Activated CD8-positive, alpha-beta memory T cell treated with anti-CD3 and anti-CD28 coated beads, Interleukin-2, amount 50 U/mL, for 4 hours (primary cell): ENCODE data around the gene BRMS1.
"Not testable (repeated sequence)": the region's sequence is repeated elsewhere in the genome, so short reads cannot be mapped to it uniquely, and the experiment has no call there.

Source experiments
- DNase-seq: peaks from one replicate; pipeline ENCODE4 v3.0.0-alpha.2; 2020

The BRMS1 gene

DNA sequence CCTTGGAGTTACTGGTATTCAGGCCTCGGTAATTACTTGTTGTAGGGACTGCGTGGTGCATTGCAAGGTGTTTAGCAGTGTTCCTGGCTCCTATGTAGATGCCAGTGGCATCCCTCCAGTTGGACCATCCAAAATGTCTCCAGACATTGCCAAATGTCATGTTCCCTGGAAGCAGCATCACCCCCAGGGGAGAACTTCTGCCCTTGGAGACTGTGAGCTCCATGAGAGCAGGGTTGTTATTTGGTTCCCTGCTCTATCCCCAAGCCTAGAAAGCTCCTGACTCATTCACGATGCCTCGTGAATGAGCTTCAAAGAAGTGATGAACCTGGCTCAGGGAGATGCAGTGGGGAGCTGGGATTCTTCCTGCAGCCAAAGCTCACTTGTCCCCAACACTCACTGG, 23.3 kb downstream of the BRMS1 start:
- no peak for DNase-seq

DNA sequence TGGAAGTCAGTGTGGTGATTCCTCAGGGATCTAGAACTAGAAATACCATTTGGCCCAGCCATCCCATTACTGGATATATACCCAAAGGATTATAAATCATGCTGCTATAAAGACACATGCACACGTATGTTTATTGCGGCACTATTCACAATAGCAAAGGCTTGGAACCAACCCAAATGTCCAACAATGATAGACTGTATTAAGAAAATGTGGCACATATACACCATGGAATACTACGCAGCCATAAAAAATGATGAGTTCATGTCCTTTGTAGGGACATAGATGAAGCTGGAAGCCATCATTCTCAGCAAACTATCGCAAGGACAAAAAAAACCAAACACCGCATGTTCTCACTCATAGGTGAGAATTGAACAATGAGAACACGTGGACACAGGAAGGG, 24.2 kb downstream of the BRMS1 start:
- DNase-seq: not testable (repeated sequence)

DNA sequence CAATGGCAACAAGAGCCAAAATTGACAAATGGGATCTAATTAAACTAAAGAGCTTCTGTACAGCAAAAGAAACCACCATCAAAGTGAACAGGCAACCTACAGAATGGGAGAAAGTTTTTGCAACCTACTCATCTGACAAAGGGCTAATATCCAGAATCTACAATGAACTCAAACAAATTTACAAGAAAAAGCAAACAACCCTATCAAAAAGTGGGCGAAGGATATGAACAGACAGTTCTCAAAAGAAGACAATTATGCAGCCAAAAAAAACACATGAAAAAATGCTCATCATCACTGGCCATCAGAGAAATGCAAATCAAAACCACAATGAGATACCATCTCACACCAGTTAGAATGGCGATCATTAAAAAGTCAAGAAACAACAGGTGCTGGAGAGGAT, 24.6 kb downstream of the BRMS1 start:
- not testable (repeated sequence) for DNase-seq

DNA sequence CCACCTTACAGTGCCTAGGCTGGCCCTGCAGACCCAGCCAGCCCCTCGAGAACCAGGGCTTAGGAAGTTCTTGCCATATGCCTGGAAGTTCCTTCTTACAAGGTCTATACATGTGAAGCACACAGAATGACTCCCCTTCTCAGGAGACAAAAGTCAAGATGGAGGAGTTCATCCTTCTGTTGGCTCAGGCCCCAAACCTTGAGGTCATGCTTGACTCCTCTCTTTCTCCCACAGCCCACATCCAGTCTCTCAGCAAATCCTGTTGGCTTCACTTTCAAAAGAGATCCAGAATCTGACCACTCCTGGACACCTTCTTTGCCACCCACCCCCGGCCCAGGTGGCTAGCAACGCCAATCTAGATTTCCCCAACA, 26.3 kb downstream of the BRMS1 start:
- DNase-seq: no peak

DNA sequence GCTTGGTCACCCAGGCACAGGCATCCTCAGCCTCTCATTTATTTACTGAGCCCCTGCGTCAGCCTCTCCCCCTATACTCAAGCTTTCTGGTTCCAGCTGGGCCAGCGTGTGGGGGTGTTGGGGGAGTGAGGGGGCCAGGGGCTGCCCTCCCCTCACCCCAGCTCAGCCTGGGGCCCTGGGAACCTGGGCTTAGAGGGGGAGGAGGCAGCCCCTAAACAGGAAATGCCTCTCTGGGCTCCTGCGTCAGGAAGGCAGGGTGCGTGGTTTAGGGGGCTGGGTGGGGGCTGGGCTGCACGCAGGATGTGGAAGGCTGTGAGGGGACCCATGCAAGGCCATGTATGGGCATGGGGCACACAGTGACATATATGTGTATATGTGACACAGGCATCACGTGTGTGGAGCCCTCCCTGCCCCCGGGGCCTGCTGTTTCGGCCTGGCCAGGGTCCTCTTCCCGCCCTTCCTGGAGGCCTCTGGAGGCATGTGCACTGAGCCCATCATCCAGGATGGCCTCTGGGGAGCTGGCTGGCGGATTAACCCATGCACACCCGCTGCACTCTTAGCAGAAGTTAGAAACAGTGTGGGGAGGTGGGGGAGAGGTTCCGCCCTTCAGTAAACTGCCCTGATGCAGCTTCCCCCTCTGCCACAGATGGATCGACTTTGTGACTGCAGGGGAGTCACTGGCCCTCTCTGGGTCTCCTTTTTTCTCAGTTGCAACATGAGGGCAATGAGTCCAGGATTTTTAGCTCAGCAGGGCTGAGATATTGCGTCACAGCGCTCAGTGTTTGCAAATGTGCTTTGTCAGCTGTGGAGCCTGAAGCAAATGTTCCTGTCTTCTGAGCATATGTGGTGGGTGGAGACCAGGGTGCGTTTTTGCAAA, 26.9 kb downstream of the BRMS1 start:
- peak; percentile 50 for DNase-seq

DNA sequence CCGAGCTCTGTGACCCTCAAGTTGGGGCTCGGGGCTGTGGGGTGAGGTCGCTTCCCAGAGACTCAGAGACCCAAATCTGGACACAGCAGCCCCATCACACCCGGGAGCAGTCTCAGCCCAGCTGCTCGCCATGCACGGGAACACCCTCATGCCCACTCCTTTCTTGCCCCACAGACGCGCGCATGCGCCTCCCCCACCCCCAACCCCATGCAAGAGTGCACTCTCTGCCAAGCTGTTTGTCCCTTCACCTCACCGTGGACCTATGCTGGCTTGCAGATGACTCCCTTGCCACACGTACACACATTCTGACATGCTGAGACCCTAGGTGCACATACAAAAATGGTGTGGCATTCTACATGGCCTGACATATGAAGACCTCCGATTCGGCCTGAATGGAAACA, 27.6 kb downstream of the BRMS1 start:
- DNase-seq: peak; percentile 45

DNA sequence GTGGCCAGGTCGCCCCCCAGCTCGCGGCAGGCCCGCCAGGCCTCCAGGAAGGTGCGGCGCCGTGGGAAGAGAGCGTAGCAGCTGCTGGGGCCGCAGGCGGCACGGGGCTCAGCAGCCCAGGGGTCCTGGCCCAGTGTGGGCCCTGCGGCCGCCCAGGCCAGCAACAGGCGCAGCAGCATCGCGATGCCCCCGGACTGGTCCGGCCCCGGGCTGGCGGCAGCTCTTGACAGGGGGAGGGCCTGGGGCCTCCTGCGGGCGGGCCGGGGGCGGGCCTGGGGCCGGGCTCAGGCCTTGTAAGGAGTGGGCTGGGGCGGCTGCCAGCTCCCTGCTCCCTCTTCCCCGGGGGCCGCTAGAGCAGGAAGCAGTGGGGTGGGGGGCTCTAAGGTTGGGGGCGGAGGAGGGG, 28.1 kb downstream of the BRMS1 start, which contains the start of gene CD248:
Gene CD248, minus strand, starts transcription at position 196 of the 403 bp plus-strand sequence. Its CDS starts 17 bp downstream, at position 179.
- DNase-seq: no peak

DNA sequence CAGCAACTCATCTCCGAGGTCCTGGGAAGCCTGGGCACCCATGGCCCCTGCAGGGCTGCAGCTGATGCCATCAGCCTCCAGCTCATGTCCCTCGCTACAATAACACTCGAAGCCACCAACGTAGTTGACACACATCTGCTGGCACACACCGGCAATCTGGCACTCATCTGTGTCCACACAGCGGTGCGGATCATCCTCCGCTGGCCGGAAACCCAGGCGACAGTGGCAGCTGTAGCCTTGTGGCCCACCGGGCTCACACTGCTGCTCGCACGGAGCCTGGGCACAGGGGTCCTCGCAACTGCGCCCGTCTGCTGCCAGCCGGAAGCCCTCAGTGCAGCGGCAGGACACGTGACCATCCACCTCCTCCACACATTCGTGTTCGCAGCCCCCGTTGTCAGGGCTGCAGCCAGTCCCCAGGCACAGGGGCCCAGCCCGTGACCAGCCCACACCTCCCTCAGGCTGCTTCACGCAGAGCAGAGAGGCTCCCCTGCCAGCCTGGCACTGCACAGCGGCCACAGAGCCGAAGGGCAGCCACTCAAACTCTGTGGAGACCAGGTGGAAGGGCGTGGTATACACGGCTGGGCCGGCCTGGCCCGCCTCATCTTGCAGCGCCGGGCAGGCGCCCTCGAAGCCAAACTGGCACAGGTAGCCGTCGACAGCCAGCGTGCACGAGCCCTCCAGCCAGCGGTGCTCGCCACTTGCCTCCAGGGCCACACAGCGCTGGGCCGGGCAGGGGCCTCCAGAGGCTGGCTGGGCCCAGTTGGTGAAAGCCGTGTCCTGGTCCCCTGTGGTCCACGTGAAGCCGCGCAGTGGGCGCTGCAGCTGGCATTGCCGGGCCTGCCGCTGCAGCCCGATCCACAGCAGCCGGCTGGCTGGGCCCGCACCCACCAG, 28.7 kb downstream of the BRMS1 start:
- no peak for DNase-seq

DNA sequence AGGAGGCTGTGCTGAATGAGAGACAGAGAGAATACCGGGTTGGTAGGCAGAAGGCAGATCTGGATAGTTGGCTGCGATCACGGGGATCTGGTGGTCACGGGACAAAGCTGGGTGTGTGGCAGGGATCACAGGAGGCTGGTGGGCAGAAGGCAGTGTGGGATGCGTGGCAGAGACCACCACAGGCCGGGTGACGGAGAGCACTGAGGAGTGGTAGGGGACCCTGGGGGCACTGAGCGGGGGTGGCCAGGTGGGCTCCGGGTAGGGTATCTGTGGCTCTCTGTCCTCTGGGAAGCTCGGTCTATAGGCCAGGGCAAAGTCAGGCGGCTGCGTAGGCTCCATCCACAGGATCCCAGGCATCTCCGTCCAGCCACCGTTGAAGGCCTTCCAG, 29.4 kb downstream of the BRMS1 start:
- DNase-seq: no peak

DNA sequence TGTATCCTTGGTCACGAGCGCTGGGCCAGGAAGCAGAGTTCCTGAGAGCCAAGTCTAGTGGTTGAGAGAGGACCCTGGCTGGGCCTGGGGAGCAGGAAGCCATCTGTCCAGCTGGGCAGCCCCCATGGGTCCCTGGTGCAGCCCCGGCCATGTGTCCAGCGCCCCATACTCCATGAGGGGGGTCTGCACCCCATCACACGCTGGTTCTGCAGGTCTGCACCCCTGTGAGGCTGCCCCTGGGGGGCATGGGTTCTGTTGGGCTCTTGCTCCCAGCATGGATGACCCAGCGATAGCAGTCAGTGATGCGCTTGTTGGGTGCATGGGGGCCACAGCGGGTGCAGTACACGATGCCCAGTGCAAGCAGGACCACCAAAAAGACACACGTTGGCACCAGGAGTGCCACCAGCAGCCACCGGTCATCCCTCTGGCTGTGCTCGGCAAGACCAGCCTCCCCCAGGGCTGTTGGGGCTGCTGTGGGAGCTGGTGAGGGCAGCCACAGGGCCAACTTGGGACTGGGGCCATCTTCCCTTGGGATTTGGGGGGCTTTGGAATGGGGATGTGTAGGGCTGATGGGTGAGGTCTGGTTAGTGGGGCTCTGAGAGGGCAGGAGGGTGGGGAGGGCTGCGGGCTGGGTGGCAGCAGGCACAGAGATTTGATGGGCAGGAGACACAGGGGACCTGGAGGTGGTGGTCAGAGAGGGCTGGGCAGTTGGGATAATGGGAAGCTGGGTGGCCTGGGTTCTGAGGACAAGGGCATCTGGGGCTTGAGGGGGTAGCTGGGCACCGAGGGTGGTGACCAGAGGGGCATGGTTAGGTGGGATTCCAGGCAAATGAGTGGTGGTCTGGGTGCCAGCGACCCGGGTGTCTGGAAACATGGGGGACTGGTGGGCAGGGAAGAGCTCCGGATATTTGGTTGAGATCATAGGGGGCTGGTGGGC, 30.1 kb downstream of the BRMS1 start:
- no peak for DNase-seq

DNA sequence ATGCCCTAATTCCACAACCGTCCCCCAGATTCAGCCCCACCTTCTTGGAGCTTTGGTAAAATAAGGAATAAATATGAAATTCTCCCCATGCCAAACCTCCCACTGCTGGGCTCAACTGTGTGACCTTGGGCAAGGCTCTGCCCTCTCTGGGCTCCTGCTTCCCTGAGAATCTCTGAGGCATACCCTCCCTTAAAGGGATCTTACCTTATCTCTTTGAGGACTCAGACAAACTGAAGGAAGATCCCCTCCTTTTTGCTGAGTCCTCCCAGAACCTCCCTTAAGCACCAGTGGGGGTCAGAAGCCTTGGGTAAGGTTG, 30.8 kb downstream of the BRMS1 start:
- DNase-seq: no peak

DNA sequence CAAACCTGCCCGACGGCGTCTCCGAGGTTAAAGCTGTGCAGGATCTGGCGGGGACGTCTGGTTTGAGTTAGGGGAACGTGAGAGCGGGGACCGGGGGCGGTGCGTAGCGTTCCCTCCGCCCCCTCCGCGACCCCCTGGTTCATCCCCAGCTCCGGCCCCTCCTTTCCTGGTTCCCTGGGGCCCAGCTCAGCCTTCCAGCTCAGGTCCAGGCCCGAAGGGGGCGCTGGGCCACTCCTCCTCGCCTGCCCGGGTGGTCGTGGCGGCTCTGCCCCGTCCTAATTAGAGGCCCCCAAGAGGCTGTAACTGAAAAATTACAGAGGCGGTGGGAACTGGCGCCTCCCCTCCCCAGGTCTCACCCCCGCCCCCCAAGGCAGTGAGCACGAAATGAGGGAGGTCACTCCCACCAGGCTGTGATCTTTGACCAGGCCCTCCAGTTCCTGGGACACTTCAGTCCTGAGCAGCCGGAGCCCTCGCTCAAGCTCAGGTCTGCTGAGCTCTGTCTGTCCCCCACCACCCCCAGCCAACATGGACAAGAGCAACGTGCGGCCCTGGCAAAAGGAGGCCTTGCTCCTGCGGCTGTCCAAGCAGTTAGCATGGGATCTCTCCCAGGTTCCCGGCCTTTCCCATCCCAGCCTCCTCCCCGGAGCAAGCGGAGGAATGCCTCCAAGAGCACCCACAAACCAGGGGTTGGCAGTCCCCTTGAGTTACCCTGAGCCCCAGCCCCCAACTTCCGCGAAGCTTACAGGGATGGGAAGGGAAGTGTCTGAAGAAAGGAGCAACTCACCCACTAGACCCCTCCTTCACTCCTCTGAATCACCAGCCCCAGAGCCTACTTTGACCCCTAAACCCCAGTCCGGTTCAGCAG, 31.4 kb downstream of the BRMS1 start:
- DNase-seq: no peak

DNA sequence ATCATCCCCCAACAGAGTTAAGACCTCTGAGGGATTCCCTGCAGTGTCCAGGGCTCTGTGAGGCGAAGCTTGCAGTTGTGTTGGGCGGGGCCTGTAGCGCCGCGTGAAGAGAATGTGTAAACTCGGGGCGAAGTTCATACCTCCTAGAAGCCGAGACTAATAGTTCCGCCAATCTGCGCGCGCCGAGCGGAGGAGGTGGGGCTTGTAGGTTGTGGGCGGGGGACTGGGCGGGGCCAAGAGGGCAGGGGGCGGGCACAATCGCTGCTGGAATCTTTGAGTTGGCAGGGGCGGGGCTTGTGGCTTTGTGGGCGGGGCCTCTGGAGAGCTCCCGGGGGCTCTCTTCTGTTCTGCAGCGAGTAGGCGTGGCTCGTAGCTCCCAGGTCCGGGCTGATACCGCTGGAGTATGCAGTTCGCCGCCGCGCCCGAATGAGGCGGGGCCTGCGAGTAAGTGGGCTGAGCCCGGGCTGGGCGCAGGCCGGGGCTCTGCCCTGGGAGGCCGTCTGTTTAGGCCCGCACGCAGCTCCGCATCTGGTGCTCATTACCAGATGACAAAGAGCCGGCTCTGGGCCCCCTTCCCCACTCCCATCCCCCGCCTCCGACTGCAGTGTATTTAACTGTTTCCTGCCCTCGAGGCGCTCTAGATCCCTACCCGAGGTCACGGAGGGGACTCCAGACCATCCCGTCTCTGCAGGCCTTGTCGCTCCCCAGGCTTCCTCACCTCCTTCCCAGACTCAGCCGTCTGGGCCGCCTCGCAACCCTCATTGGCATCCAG, 32.2 kb downstream of the BRMS1 start:
- DNase-seq: peak; percentile 97

DNA sequence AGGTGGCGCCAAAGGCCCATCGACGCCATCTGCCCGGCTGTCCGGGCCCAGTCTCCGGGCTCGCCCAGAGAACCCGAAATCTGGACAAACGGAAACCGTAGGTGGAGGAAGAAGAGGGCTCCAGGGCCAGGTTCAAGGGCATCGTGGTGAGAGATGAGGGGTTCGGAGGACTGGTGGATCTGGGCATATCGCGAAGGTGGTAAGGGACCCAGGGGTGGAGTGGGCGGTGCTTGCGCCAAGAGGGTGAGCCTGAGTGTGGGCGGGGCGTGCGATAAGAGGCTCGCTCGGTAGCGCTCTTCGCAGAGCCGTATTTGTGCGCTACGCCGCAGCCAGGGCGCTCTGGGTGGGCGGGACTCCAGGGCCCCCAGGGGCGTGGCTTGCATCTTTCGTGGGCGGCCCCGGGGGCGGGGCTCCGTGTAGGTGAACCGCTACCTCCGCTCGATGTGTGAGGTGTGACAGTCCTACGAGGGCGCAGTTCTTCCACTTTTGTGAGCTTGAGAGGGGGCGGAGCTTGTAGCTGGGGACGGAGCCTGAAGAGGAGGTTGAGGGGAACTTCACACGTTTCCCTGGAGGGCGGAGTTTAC, 32.8 kb downstream of the BRMS1 start:
- peak; percentile 99 for DNase-seq

DNA sequence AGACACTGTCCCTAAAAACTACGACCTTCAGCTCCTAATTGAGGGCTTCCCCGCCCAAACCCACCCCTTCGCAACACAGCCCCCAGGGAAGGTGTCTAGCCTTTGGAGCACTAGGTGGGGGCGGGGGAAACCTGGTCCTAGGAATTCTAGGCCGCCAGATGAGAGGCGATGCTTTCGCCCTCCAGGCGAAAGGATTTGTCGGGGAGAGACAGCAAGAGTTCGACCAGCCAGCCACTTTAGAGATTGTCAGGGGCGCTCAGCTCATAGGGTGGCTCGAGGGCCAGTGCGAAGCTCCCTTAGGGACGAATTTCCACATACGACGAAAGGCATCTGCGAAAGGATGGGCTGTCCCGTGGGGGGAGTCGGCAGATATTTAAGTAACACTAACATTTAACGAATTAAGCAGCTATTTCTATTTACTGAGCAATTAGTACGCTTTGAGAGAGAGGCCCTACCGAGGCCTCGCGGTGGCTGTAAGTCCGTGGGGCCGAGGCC, 33.4 kb downstream of the BRMS1 start:
- DNase-seq: no peak

DNA sequence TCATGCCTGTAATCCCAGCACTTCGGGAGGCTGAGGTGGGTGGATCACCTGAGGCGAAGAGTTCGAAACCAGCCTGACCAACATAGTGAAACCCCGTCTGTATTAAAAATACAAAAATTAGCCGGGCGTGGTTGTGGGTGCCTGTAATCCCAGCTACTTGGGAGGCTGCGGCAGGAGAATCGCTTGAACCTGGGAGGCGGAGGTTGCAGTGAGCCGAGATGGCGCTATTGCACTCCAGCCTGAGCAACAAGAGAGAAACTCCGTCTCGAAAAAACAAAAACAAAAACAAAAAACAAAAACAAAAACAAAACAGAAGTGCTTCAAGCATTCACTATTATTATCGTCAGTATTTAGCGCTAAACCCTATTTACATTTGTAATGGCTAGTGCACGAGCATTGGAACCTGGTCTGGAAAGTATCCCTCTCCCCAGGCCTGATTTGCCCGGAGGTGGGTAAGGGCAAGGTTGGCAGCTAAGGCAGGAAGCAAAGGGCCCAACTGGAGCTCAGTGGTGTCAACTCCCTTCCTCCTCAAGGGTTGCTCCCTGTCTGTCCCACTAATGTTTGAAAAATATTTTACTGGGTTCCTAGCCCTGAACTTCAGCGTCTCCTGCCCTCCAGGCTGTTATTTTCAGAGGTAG, 34.0 kb downstream of the BRMS1 start:
- not testable (repeated sequence) for DNase-seq

DNA sequence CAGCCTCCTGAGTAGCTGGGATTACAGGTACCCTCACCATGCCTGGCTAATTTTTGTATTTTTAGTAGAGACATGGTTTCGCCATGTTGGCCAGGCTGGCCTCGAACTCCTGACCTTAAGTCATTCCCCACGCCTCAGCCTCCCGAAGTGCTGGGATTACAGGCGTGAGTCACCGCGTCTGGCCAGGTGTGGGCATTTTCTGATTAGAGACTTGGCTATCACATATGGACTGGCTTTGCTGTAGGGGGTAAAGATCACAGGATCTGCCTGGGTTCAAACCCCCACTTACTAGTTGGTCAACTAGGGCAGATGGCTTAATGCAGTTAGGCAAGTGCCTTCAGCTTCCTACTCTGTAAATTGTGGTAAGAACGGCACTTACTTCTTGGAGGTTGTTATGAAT, 34.6 kb downstream of the BRMS1 start:
- no peak for DNase-seq

DNA sequence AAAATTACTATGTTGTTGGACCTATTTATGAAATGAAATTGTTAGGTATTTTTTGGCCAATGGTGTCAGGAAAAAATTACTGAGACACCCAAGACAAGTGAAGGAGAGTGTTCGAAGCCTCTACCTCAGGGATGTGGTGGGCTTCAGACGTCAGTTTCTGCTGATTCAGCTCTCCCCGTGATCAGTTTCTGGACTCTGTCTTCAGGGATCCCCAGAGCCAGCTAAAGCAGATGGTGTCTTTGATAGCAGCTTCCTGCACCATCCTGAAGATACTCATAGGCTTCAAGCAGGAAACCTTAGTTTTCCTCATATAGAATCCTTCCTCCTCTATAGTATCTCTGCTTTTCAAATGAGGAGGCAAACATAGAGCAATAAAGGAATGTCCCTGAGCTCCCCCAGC, 35.4 kb downstream of the BRMS1 start:
- no peak for DNase-seq

DNA sequence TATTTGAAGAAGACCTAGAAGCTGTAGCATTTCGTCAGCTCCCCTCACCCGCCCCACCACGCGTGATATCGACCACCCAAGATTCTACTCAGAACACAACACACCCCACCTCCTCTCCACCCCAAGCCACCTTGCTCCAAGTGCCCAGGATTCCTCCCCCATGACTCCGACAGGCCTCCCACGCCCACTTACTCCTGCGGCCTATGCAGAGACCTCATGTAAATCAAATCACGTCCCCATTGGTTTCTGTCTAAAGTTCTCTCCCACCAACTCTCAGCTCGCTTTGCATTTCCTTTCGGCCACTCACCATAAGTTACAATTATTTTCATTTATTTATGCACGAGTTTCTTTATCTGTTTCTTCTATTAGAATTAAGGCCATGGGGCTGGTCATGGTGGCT, 42.2 kb downstream of the BRMS1 start:
- no peak for DNase-seq

DNA sequence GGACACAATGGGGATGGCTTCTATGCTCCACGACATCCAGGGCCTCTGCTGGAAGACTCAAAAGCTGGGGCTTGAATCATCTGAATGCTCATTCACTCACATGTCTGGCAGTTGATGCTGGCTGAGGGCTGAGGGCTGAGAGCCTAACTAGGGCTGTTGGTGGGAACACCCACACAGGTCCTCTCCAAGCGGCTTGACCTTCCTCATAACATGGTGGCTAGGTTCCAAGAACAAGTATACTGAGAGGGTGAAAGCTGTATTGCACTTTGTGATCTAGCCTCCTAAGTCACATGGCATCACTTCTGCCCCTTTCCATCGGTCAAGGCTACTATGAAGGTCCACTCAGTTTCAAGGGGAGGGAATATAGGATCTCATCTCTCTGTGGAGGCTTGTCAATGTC, 45.7 kb downstream of the BRMS1 start:
- DNase-seq: no peak
